H9 (cell line): ENCODE results near the gene HAUS8. TPM values are rescaled to one million over a fixed set of nuclear protein-coding genes. Genes with fewer than 3 reads are reported as not detected.

Experiments used
- DNase-seq: peaks from one replicate; pipeline ENCODE4 v3.0.0-alpha.2; 2017
- H2AFZ ChIP-seq: one replicate; pipeline ENCODE4 v1.6.1; 2013; ENCODE audit warnings: mild to moderate bottlenecking, low read length, control low read depth, moderate library complexity
- H2AK5ac ChIP-seq: 2 replicates; pipeline ENCODE4 v1.6.1; 2013; ENCODE audit warnings: low read length, control low read depth, mixed read lengths; ENCODE audit not compliant: insufficient read length
- H2BK120ac ChIP-seq: one replicate; pipeline ENCODE4 v1.6.1; 2013; ENCODE audit warnings: low read depth, mild to moderate bottlenecking, low read length, control low read depth, inconsistent platforms; ENCODE audit not compliant: poor library complexity, severe bottlenecking
- H2BK12ac ChIP-seq: 2 replicates; pipeline ENCODE4 v1.6.1; 2013; ENCODE audit warnings: low read length, control low read depth, mixed read lengths, low read depth; ENCODE audit not compliant: insufficient read length
- H2BK15ac ChIP-seq: 2 replicates; pipeline ENCODE4 v1.6.1; 2013; ENCODE audit warnings: low read depth, low read length, control low read depth
- H2BK20ac ChIP-seq: one replicate; pipeline ENCODE4 v1.6.1; 2013; ENCODE audit warnings: low read depth, mild to moderate bottlenecking, low read length, control low read depth, inconsistent platforms; ENCODE audit not compliant: poor library complexity, severe bottlenecking
- H2BK5ac ChIP-seq: 2 replicates; pipeline ENCODE4 v1.6.1; 2013; ENCODE audit warnings: low read length, control low read depth, mixed read lengths; ENCODE audit not compliant: insufficient read length
- H3K14ac ChIP-seq: 2 replicates; pipeline ENCODE4 v1.6.1; 2013; ENCODE audit warnings: low read length, control low read depth; ENCODE audit not compliant: insufficient read depth
- H3K18ac ChIP-seq: 2 replicates; pipeline ENCODE4 v1.6.1; 2013; ENCODE audit warnings: low read depth, mild to moderate bottlenecking, mixed read lengths, low read length, control low read depth; ENCODE audit not compliant: insufficient read length
- H3K23ac ChIP-seq: 2 replicates; pipeline ENCODE4 v1.6.1; 2013; ENCODE audit warnings: low read length, control low read depth, mixed read lengths, low read depth; ENCODE audit not compliant: insufficient read length
- H3K23me2 ChIP-seq: 2 replicates; pipeline ENCODE4 v1.6.1; 2013; ENCODE audit warnings: low read depth, mild to moderate bottlenecking, mixed read lengths, low read length, control low read depth; ENCODE audit not compliant: insufficient read length, poor library complexity, severe bottlenecking
- H3K27ac ChIP-seq: 2 replicates; pipeline ENCODE4 v1.5.1; 2013; ENCODE audit warnings: low read length, control low read depth, mixed read lengths, low read depth; ENCODE audit not compliant: insufficient read length
- H3K27me3 ChIP-seq: 2 replicates; pipeline ENCODE4 v1.6.1; 2013; ENCODE audit warnings: low read length, control low read depth, inconsistent platforms; ENCODE audit not compliant: insufficient read depth
- H3K4ac ChIP-seq: 2 replicates; pipeline ENCODE4 v1.6.1; 2013; ENCODE audit warnings: low read depth, mild to moderate bottlenecking, control low read depth, inconsistent platforms, low read length, moderate library complexity
- H3K4me1 ChIP-seq: 2 replicates; pipeline ENCODE4 v1.6.1; 2013; ENCODE audit warnings: low read length, control low read depth, inconsistent platforms; ENCODE audit not compliant: insufficient read depth
- H3K4me2 ChIP-seq: 2 replicates; pipeline ENCODE4 v1.6.1; 2013; ENCODE audit warnings: low read length, control low read depth, mixed read lengths; ENCODE audit not compliant: insufficient read length, insufficient read depth
- H3K56ac ChIP-seq: 2 replicates; pipeline ENCODE4 v1.6.1; 2013; ENCODE audit warnings: low read depth, mild to moderate bottlenecking, mixed read lengths, low read length, control low read depth; ENCODE audit not compliant: insufficient read length
- H3K79me1 ChIP-seq: 2 replicates; pipeline ENCODE4 v1.6.1; 2013; ENCODE audit warnings: low read depth, mild to moderate bottlenecking, moderate library complexity, low read length, control low read depth, inconsistent platforms; ENCODE audit not compliant: insufficient read depth, poor library complexity, severe bottlenecking
- H3K79me2 ChIP-seq: 2 replicates; pipeline ENCODE4 v1.6.1; 2013; ENCODE audit warnings: low read length, control low read depth, inconsistent platforms; ENCODE audit not compliant: insufficient read depth
- H3K9ac ChIP-seq: 2 replicates; pipeline ENCODE4 v1.6.1; 2013; ENCODE audit warnings: low read length, control low read depth, mixed read lengths; ENCODE audit not compliant: insufficient read length; ENCODE audit errors: extremely low read depth
- H3K9me3 ChIP-seq: one replicate; pipeline ENCODE4 v1.6.1; 2013; ENCODE audit warnings: low read depth, low read length, inconsistent platforms; ENCODE audit not compliant: control insufficient read depth
- H3T11ph ChIP-seq: one replicate; pipeline ENCODE4 v1.6.1; 2013; ENCODE audit warnings: mild to moderate bottlenecking, low read length, control low read depth, inconsistent platforms
- H4K20me1 ChIP-seq: one replicate; pipeline ENCODE4 v1.6.1; 2013; ENCODE audit not compliant: control insufficient read depth, insufficient read length, insufficient read depth
- H4K5ac ChIP-seq: 2 replicates; pipeline ENCODE4 v1.6.1; 2013; ENCODE audit warnings: low read depth, mild to moderate bottlenecking, mixed read lengths, low read length, control low read depth; ENCODE audit not compliant: insufficient read length
- H4K8ac ChIP-seq: replicated peaks from 2 replicates; pipeline ENCODE4 v1.6.1; 2013; ENCODE audit warnings: low read length, control low read depth, mixed read lengths, low read depth; ENCODE audit not compliant: insufficient read length
- H4K91ac ChIP-seq: 2 replicates; pipeline ENCODE4 v1.6.1; 2013; ENCODE audit warnings: low read depth, mild to moderate bottlenecking, moderate library complexity, mixed read lengths, low read length, control low read depth; ENCODE audit not compliant: insufficient read length
- H3K27ac Mint-ChIP-seq, 3 experiments: 2 replicates in 2 of 3; 3 replicates in 1 of 3; pipeline ENCODE4 v1.8.0; 2020 to 2021; ENCODE audit warnings: mixed read lengths in 3 of 3, mild to moderate bottlenecking in 1 of 3, moderate library complexity in 1 of 3
- H3K27me3 Mint-ChIP-seq: 2 replicates; pipeline ENCODE4 v1.8.0; 2021; ENCODE audit warnings: low read depth, mild to moderate bottlenecking, moderate library complexity, mixed read lengths
- H3K36me3 Mint-ChIP-seq, 3 experiments: 2 replicates in 2 of 3; 3 replicates in 1 of 3; pipeline ENCODE4 v1.8.0; 2020 to 2021; ENCODE audit warnings: low read depth in 3 of 3, mixed read lengths in 3 of 3; ENCODE audit not compliant: insufficient read depth in 1 of 3
- H3K4me1 Mint-ChIP-seq, 2 experiments: 2 replicates each; pipeline ENCODE4 v1.8.0; 2020; ENCODE audit warnings: mixed read lengths in 2 of 2
- H3K4me3 Mint-ChIP-seq, 2 experiments: 2 replicates in 1 of 2; 3 replicates in 1 of 2; pipeline ENCODE4 v1.8.0; 2020 to 2021; ENCODE audit warnings: mild to moderate bottlenecking in 2 of 2, mixed read lengths in 2 of 2, moderate library complexity in 1 of 2
- H3K9me3 Mint-ChIP-seq, 2 experiments: 2 replicates in 1 of 2; 3 replicates in 1 of 2; pipeline ENCODE4 v1.8.0; 2020; ENCODE audit warnings: mild to moderate bottlenecking in 2 of 2, mixed read lengths in 2 of 2, moderate library complexity in 1 of 2
- WGBS: extraction: QIAGEN DNeasy Blood & Tissue Kit; methylation state at CpG from one replicate; pipeline ENCODE4 v1.1.7; 2013; ENCODE audit warnings: missing lambda C conversion rate, low lambda C conversion rate, mixed read lengths; ENCODE audit not compliant: insufficient read length; ENCODE audit errors: extremely low coverage; 5-methylcytosine and 5-hydroxymethylcytosine counted together
- total RNA-seq: library from RNA; stranded (reverse); gene quantifications from 2 replicates; pipeline ENCODE4 v1.2.1, GENCODE V29; 2021
- TF ChIP-seq, protein P1 (sequence below): fragments of 200-600 bp; sonication (generic); conservative IDR thresholded peaks from 3 replicates; pipeline ENCODE4 v1.8.0; 2021; ENCODE audit warnings: antibody characterized with exemption, mild to moderate bottlenecking

HAUS8 gene
- total RNA-seq, 1 experiment from 2014 or later = 27.8 TPM

DNA sequence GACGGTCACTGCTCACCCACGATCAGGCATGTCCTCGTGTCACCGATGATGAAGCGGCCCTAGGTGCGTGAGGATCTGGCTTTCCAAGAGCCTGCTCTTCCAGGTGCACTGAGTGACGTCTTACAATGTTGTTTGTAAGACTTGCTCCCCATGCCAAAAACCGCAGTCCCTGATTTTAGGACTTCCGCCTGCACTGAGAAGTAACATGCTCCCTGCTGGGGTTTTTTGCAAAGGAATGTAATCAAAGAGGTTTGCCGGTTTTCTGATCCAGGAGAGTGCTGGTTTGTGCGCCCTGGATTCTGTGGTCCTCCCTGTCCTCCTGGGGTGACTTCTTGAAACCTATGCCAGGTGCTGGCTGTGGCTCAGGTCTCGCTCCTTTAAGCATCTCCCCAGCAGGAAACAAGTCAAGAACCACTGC is 39.2 kb upstream of the HAUS8 start:
- no peaks in the 10 kb centered on the region for H3K79me1 ChIP-seq
- no CpG with 5 or more reads among the region's 12 CpGs for WGBS
- peaks cover 5% of the 10 kb centered on the region for H4K20me1 ChIP-seq
- H3K14ac ChIP-seq = 0 out of 2 replicates have a peak overlapping the region, but pooled peaks have one; percentile 3
- H2BK12ac ChIP-seq = no peak overlapping the region
- H3K56ac ChIP-seq = no peak overlapping the region
- no peak overlapping the region for H3K23ac ChIP-seq
- H3T11ph ChIP-seq = no peak overlapping the region
- H3K27ac Mint-ChIP-seq = peak overlapping the region; percentile 85 to 97 (median 90)
- no peak overlapping the region for H3K4ac ChIP-seq
- H3K27me3 Mint-ChIP-seq = no peaks in the 10 kb centered on the region; the same call in none of the 2 replicates
- H3K36me3 Mint-ChIP-seq = peaks cover 12 to 20% (median 13%) of the 10 kb centered on the region in 3 experiments; a peak in 5 of 7 replicates
- no peak overlapping the region for H2AFZ ChIP-seq
- no peaks in the 10 kb centered on the region; a peak in 1 of 5 replicates for H3K9me3 Mint-ChIP-seq
- no peak overlapping the region for H2BK120ac ChIP-seq
- DNase-seq = peak; percentile 66
- H3K9ac ChIP-seq = no peak overlapping the region
- H3K4me1 Mint-ChIP-seq = peaks cover 32 to 42% of the 10 kb centered on the region in 2 experiments
- no peak overlapping the region for H2BK5ac ChIP-seq
- H3K18ac ChIP-seq = no peak overlapping the region
- no peak overlapping the region for H2BK15ac ChIP-seq
- H3K27ac ChIP-seq = peak overlapping the region; percentile 49
- peaks cover 7% of the 10 kb centered on the region; the same call in 1 of the 2 replicates for H3K4me1 ChIP-seq
- no peak overlapping the region for H4K8ac ChIP-seq
- no peaks in the 10 kb centered on the region for H3K79me2 ChIP-seq
- peak overlapping the region; percentile 8 for H4K5ac ChIP-seq
- no peaks in the 10 kb centered on the region for H3K9me3 ChIP-seq
- no peak overlapping the region for H2AK5ac ChIP-seq
- TF ChIP-seq, protein P1, sequence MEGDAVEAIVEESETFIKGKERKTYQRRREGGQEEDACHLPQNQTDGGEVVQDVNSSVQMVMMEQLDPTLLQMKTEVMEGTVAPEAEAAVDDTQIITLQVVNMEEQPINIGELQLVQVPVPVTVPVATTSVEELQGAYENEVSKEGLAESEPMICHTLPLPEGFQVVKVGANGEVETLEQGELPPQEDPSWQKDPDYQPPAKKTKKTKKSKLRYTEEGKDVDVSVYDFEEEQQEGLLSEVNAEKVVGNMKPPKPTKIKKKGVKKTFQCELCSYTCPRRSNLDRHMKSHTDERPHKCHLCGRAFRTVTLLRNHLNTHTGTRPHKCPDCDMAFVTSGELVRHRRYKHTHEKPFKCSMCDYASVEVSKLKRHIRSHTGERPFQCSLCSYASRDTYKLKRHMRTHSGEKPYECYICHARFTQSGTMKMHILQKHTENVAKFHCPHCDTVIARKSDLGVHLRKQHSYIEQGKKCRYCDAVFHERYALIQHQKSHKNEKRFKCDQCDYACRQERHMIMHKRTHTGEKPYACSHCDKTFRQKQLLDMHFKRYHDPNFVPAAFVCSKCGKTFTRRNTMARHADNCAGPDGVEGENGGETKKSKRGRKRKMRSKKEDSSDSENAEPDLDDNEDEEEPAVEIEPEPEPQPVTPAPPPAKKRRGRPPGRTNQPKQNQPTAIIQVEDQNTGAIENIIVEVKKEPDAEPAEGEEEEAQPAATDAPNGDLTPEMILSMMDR = no peak
- H3K4me3 Mint-ChIP-seq = peak overlapping the region; percentile 6 to 65; a peak in 2 of 5 replicates
- no peaks in the 10 kb centered on the region for H3K27me3 ChIP-seq
- H4K91ac ChIP-seq = no peak overlapping the region
- no peaks in the 10 kb centered on the region for H3K23me2 ChIP-seq
- H3K4me2 ChIP-seq = peak overlapping the region; percentile 25
- H2BK20ac ChIP-seq = no peak overlapping the region
